Mononuclear cell (primary cell): ENCODE data around the gene USP11. TPM values are rescaled to one million over a fixed set of nuclear protein-coding genes. Genes with fewer than 3 reads are reported as not detected.
"Not testable (repeated sequence)": the region's sequence is repeated elsewhere in the genome, so short reads cannot be mapped to it uniquely, and the experiment has no call there.

Experiments used
- H3K27me3 ChIP-seq: 2 replicates; pipeline ENCODE4 v1.6.0; 2011; ENCODE audit warnings: low read length, control low read depth; ENCODE audit not compliant: insufficient read depth
- H3K4me1 ChIP-seq: 2 replicates; pipeline ENCODE4 v1.5.1; 2011; ENCODE audit warnings: mild to moderate bottlenecking, low read length, control low read depth; ENCODE audit not compliant: insufficient read depth
- H3K4me3 ChIP-seq: 2 replicates; pipeline ENCODE4 v1.5.1; 2011; ENCODE audit warnings: mild to moderate bottlenecking, low read length, moderate library complexity
- H3K9me3 ChIP-seq: 2 replicates; pipeline ENCODE4 v1.5.1; 2011; ENCODE audit warnings: low read depth, mild to moderate bottlenecking, control low read depth, low read length
- total RNA-seq: library from RNA; depleted of rRNA; stranded (reverse); fragments of >200 nt; gene quantifications from one replicate; pipeline ENCODE4 v1.2.3, GENCODE V29; 2012

USP11 gene
- total RNA-seq, 1 donor, result 25.2 TPM

DNA sequence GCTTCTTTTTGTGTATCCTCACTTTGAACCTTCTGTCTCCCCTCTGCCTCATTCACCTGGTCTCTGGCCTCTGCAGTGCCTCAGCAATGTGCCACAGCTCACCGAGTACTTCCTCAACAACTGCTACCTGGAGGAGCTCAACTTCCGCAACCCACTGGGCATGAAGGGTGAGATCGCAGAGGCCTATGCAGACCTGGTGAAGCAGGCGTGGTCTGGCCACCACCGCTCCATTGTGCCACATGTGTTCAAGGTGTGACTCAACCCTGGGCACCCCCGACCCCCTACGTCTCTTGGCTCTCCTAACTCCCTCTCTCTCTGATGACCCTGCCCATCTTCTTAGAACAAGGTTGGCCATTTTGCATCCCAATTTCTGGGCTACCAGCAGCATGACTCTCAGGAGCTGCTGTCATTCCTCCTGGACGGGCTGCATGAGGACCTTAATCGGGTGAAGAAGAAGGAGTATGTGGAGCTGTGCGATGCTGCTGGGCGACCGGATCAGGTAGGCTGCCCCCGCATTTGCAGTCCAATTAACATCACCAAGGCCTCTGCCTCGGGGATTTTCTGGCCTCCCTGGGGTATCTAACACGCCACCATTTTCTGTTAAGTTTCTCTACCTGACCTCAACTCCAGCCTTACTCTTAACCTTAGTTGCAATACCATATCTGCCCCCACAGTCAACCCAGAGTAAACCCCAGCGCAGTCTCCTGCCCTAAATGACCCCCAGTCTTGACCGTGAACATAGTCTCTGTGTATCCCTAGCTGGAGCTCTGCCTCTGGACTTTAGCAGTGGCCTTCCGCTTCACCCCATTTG, 8.6 kb downstream of the USP11 start:
- Histone ChIP-seq H3K4me1 (no peaks in the 10 kb centered on the region), H3K9me3 (no peaks in the 10 kb centered on the region), H3K4me3 (no peak overlapping the region), H3K27me3 (no peaks in the 10 kb centered on the region)

DNA sequence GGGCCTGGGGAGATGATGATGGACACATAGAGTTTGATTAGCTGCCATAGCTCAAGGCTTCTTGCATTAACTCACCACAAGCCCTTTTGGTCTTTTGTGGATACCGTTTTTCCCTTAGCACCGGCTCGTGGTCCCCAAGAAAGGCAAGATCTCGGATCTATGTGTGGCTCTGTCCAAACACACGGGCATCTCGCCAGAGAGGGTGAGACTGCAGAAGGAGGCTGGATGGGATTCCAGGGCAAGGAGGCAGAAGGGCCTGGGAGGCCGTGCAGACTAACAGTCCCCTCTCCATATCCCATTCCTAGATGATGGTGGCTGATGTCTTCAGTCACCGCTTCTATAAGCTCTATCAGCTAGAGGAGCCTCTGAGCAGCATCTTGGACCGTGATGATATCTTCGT, 9.5 kb downstream of the USP11 start:
- Histone ChIP-seq H3K4me1 (no peaks in the 10 kb centered on the region), H3K9me3 (no peaks in the 10 kb centered on the region), H3K4me3 (no peak overlapping the region), H3K27me3 (no peaks in the 10 kb centered on the region)

DNA sequence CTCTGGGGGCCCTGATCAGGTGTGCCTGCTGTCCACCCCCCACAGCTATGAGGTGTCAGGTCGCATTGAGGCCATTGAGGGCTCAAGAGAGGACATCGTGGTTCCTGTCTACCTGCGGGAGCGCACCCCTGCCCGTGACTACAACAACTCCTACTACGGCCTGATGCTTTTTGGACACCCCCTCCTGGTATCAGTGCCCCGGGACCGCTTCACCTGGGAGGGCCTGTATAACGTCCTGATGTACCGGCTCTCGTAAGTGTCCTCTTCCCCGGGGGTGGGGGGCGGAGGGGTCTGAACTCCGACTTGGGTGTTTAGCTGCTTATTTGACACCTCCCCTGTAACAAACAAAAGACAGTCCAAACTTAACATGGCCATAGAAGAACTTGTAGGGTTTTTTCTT, 10.5 kb downstream of the USP11 start:
- Histone ChIP-seq H3K4me1 (no peaks in the 10 kb centered on the region), H3K4me3 (no peak overlapping the region), H3K27me3 (no peaks in the 10 kb centered on the region), H3K9me3 (no peaks in the 10 kb centered on the region)

DNA sequence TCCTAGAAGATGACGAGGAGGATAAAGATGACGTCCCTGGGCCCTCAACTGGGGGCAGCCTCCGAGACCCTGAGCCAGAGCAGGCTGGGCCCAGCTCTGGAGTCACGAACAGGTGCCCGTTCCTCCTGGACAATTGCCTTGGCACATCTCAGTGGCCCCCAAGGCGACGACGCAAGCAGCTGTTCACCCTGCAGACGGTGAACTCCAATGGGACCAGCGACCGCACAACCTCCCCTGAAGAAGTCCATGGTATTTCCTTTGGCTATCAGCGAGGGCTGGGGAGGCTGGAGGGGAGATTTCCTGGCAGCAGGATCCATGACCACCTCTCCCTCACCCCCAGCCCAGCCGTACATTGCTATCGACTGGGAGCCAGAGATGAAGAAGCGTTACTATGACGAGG, 11.9 kb downstream of the USP11 start:
- no peaks in the 10 kb centered on the region for H3K9me3 ChIP-seq
- no peak overlapping the region for H3K4me3 ChIP-seq
- H3K27me3 ChIP-seq, result no peaks in the 10 kb centered on the region
- H3K4me1 ChIP-seq, result no peaks in the 10 kb centered on the region

DNA sequence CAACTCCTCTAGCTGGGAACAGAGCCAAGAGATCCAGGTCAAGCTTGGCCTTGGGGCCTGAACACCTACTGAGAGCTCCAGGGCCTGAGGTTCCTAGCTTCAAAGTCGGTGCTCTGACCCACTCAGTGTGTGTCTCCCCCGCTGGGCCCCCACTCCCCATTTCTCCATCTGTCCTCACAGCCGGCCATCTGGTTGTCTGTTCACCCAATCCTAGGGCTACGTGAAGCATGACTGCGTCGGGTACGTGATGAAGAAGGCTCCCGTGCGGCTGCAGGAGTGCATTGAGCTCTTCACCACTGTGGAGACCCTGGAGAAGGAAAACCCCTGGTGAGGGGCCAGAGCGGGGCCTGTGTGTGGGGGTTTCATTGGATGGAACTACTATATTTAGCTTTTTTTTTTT, 12.3 kb downstream of the USP11 start:
- H3K27me3 ChIP-seq, result no peaks in the 10 kb centered on the region
- H3K4me3 ChIP-seq, result no peak overlapping the region
- no peaks in the 10 kb centered on the region for H3K9me3 ChIP-seq
- no peaks in the 10 kb centered on the region for H3K4me1 ChIP-seq

DNA sequence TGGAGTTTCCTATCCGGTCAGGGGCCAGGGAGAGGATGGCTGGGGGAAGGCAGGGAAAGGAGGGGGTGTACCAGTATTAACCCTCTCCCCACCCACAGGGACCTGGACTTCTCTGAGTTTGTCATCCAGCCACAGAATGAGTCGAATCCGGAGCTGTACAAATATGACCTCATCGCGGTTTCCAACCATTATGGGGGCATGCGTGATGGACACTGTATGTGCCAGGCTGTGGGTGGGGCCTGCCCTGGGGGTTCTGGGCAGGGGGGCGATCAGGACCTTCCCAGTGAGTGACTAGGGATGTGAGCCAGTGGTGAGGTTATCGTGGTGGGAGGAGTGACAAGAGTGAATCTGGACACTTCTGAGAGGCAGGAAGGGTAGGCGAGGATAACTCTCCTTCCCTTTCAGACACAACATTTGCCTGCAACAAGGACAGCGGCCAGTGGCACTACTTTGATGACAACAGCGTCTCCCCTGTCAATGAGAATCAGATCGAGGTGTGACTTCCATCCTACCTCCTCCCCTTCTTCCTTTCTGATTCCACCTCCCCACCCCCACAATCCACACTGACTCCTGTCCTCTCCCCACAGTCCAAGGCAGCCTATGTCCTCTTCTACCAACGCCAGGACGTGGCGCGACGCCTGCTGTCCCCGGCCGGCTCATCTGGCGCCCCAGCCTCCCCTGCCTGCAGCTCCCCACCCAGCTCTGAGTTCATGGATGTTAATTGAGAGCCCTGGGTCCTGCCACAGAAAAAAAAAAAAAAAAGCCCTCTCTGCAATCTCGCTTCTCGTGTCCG, 14.6 kb downstream of the USP11 start:
- H3K9me3 ChIP-seq, result no peaks in the 10 kb centered on the region
- no peaks in the 10 kb centered on the region for H3K4me1 ChIP-seq
- no peaks in the 10 kb centered on the region for H3K27me3 ChIP-seq

DNA sequence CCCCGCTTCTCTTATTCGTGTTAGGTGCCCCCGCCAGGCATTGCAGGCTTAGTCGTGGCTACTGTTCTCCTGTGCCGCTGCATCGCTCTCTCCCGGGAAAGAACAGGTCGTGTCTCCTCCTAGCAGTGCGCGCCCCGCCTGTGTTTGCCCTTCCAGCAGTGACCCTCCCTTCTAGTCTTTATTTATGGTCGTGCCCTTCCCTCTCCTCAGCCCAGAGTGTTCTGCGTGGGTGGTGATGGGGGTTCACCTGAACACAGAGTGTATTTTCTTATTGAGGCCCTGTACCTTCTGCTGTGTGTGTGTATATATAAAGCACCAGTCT, 15.2 kb downstream of the USP11 start:
- Histone ChIP-seq H3K9me3 (no peaks in the 10 kb centered on the region), H3K4me3 (no peak overlapping the region), H3K27me3 (no peaks in the 10 kb centered on the region), H3K4me1 (no peaks in the 10 kb centered on the region)

More for the DNA sequence above, 14.6 kb downstream of the USP11 start:
- H3K4me3 ChIP-seq, result no peak overlapping the region

DNA sequence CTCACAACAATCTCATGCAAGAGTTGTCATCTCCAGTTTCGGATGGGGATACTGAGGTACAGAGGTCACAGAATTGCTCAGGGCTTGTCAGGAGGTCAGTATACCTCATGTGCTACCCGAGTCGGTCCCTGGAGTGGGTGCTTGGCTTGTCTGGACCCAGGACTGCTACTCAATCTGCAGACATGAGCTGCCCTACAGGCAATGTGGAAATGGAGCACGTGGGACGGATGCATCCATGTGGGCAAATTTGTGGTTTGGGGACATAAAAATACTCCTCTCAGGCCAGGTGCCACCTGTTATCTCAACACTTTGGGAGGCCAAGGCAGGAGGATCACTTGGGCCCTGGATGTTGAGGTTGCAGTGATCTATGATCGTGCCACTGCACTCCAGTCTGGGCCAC, 15.8 kb downstream of the USP11 start:
- Histone ChIP-seq H3K4me1 (no peaks in the 10 kb centered on the region), H3K9me3 (no peaks in the 10 kb centered on the region), H3K27me3 (no peaks in the 10 kb centered on the region), H3K4me3 (no peak overlapping the region)

DNA sequence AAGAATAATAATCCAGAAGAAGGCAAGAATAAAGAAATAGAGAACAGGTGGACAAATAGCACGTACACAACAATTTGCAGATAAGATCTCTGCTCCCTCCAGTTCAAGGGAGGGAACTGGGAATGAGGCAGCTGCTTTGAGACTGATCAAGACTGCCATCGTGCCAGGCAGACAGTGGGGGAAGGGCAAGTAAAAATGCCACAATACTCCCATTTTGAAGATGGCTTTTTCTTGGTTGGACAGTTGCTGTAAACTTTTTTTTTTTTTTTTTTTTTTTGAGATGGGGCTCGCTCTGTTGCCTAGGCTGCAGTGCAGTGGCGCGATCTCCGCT, 17.2 kb downstream of the USP11 start:
- no peak overlapping the region for H3K4me3 ChIP-seq
- H3K4me1 ChIP-seq, result no peaks in the 10 kb centered on the region

DNA sequence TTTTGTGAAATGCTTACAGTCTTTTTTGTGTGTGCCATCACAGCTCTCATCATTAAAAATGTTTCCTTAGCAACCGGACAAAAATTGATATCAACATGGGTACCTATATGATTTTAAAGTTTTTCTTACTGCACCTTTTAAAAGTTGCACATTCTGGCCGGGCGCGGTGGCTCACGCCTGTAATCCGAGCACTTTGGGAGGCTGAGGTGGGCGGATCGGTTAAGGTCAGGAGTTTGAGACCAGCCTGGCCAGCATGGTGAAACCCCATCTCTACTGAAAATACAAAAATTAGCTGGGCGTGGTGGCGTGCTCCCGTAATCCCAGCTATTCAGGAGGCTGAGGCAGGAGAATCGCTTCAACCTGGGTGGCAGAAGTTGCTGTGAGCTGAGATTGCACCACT, 24.8 kb downstream of the USP11 start:
- not testable (repeated sequence) for H3K27me3 ChIP-seq, H3K4me1 ChIP-seq, H3K4me3 ChIP-seq, H3K9me3 ChIP-seq

More for the DNA sequence above, 17.2 kb downstream of the USP11 start:
- H3K27me3 ChIP-seq, result no peaks in the 10 kb centered on the region
- no peaks in the 10 kb centered on the region for H3K9me3 ChIP-seq

DNA sequence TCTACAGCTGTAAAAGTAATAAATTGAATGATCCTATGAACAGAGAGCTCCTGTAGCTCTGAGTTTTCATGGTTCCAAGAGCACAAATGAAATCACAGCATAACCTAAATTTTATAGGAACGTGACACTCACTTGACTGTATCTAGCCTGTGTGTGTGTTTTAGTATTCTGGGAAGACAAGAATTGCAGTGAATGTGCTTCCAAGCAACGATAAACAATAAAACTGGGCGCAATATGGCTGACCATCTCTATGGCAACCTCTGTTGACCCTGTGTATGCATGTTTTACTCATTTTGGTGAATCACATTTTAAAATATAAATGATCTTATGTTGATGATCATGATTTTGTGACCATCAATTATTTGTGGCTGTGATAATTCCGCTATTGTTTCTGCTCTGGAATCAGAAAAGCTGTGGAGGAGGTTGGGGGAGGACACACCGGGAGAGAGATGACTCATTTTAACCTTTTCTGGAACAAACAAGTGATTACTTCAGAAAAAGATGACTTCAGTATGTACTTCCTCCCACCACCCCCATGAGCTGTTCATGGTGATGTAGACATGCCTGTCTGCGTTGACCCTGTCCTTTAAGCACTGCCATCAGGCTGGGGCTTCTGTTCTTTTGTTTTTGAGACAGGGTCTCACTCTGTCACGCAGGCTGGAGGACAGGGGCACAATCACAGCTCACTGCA, 31.8 kb downstream of the USP11 start:
- Histone ChIP-seq H3K27me3 (no peaks in the 10 kb centered on the region), H3K9me3 (no peaks in the 10 kb centered on the region), H3K4me1 (no peaks in the 10 kb centered on the region), H3K4me3 (no peak overlapping the region)

DNA sequence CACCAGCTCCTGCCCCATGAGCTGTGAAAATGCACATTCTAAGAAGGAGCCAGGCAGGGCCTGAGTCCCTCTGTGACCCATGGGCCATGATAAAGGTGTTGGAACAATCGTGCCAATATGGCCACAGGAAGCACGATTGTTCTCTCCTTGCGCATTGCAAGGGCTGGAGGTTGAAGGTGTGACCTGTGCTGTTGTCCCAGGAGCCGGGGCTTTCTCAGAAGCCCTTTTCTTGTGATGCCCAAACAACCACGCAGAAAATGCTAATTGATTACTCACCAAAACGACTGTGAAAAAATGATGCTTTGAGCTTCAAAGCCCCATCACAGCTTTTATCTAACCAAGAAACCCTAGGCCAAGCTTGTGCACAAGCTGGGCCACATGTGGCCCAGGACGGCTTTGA, 33.8 kb downstream of the USP11 start:
- Histone ChIP-seq H3K9me3 (no peaks in the 10 kb centered on the region), H3K27me3 (no peaks in the 10 kb centered on the region)

DNA sequence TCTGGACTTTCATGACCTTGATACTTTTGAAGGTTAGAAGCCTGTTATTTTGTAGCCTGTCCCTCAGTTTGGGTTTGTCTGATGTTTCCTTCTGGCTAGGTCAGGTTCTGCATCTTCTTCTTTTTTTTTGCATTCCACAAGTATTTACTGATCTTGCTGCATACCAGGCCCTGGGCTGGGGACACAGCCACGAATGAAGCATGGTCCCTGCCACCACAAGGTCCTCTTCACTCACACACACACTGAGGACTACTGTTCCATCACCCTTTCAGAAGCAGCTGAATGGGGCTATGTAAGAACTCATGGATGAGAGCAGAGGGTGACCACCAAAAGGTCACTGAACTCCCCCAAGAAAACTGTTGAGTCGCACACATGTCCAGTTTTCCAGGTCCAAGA, 39.2 kb downstream of the USP11 start:
- Histone ChIP-seq H3K4me1 (peaks cover 3% of the 10 kb centered on the region), H3K9me3 (no peaks in the 10 kb centered on the region), H3K27me3 (no peaks in the 10 kb centered on the region), H3K4me3 (no peak overlapping the region)

More for the DNA sequence above, 33.8 kb downstream of the USP11 start:
- H3K4me3 ChIP-seq, result no peak overlapping the region
- peaks cover 3% of the 10 kb centered on the region for H3K4me1 ChIP-seq

DNA sequence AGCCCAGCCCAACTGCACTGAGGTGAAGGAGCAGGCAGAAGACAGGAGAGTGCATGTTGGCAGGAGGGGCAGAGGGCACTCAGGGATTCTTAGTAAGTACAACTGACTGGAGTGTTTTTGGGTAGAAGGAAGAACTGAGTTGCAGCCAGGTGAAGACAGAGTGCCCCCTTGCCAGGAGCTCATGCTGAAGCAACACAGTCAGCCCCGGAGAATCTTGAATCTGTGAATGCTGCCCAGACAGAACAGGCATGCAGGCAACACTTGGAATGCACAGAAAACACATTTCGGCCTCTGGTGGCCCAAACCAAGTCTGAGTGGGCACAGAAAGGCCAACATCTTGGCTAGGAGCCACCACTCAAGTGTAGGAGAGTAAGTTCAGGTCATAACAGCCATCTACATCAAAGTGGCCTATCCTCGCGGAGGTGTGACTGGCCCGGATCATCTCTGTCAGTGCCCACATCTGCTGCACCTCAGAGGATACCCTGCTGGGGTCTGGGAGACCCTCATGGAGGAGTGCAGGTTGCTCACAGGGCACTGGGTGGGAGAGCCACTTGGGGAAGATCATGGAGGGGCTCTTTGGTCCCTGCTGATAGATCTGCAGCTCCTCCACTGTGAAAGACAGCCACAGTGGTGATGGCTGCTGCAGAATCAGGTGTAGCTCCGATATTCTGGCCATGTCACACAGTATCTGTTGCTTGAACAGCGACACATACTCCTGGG, 40.4 kb downstream of the USP11 start:
- no peak overlapping the region for H3K4me3 ChIP-seq

DNA sequence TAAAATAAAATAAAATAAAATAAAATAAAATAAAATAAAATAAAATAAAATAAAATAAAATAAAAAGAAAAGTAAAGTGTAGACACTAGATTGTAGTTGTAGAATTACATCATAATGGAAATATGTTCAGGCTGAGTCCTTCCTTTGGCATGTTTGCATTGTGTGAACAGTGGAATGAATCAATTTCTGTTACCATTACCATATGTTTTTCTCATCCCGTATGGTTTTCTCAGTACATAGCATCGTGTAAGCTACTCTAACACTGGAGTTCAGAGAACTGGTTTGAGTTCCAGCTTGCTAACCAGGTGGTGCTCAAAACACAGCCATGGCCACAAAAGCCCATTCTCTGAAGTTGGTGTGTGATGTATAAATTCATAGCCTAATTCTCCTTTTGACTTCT, 45.9 kb downstream of the USP11 start:
- H3K4me3 ChIP-seq, result no peak overlapping the region
- H3K4me1 ChIP-seq, result no peaks in the 10 kb centered on the region
- H3K9me3 ChIP-seq, result no peaks in the 10 kb centered on the region
- H3K27me3 ChIP-seq, result no peaks in the 10 kb centered on the region

More for the DNA sequence above, 40.4 kb downstream of the USP11 start:
- H3K4me1 ChIP-seq, result peaks cover 3% of the 10 kb centered on the region
- no peaks in the 10 kb centered on the region for H3K9me3 ChIP-seq
- no peaks in the 10 kb centered on the region for H3K27me3 ChIP-seq
